Caco-2 (cell line): ENCODE data around the gene PDE4D. TPM values are rescaled to one million over a fixed set of nuclear protein-coding genes. Genes with fewer than 3 reads are reported as not detected.

Experiments used
- BruUV-seq: library from RNA; stranded (reverse); fragments of 400-500 nt; replicated peaks from 2 replicates; lab custom pipeline; 2021; lab: Mats Ljungman, UMichigan
- CTCF ChIA-PET: fragments of 300-600 bp; sonication (Branson Sonifier 250); formaldehyde crosslinking; loops from one replicate; lab custom pipeline; 2022; ENCODE audit warnings: antibody characterized with exemption; lab: Charles Lee
- POLR2A ChIA-PET: fragments of 300-600 bp; sonication (Branson Sonifier 250); formaldehyde crosslinking; loops from one replicate; lab custom pipeline; 2022; ENCODE audit warnings: antibody characterized with exemption; lab: Charles Lee
- DNase-seq, 2 experiments: peaks; one replicate each; pipeline versions ENCODE4 v3.0.0 to v3.0.0-alpha.2; 2020 to 2022
- H3K27me3 ChIP-seq: replicated peaks from 2 replicates; pipeline ENCODE4 v1.6.0; 2011; ENCODE audit warnings: low read length; ENCODE audit not compliant: control insufficient read depth, insufficient read depth
- H3K36me3 ChIP-seq: 2 replicates; pipeline ENCODE4 v1.5.1; 2011; ENCODE audit warnings: low read length; ENCODE audit not compliant: control insufficient read depth, insufficient read depth
- H3K4me1 ChIP-seq: fragments of 250-450 bp; sonication (Bioruptor Pico); 2 replicates; pipeline ENCODE4 v1.5.1; 2020; ENCODE audit warnings: mild to moderate bottlenecking
- H3K4me3 ChIP-seq: 2 replicates; pipeline ENCODE4 v1.5.1; 2011; ENCODE audit warnings: low read depth, mild to moderate bottlenecking, control low read depth, low read length
- H3K9me3 ChIP-seq: fragments of 250-450 bp; sonication (Bioruptor Pico); 2 replicates; pipeline ENCODE4 v1.5.1; 2020; ENCODE audit warnings: mild to moderate bottlenecking, moderate library complexity
- H3K27ac Mint-ChIP-seq: one replicate; pipeline ENCODE4 v1.8.0; 2022; ENCODE audit warnings: mixed read lengths; ENCODE audit not compliant: unreplicated experiment
- H3K27me3 Mint-ChIP-seq: one replicate; pipeline ENCODE4 v1.8.0; 2022; ENCODE audit warnings: mixed read lengths; ENCODE audit not compliant: insufficient read depth, unreplicated experiment
- H3K36me3 Mint-ChIP-seq: one replicate; pipeline ENCODE4 v1.8.0; 2022; ENCODE audit warnings: mild to moderate bottlenecking, mixed read lengths; ENCODE audit not compliant: insufficient read depth, unreplicated experiment
- H3K4me1 Mint-ChIP-seq: one replicate; pipeline ENCODE4 v1.8.0; 2022; ENCODE audit warnings: low read depth, mixed read lengths; ENCODE audit not compliant: unreplicated experiment
- H3K4me3 Mint-ChIP-seq: one replicate; pipeline ENCODE4 v1.8.0; 2022; ENCODE audit warnings: mild to moderate bottlenecking, moderate library complexity, mixed read lengths; ENCODE audit not compliant: unreplicated experiment
- H3K9me3 Mint-ChIP-seq: one replicate; pipeline ENCODE4 v1.8.0; 2022; ENCODE audit warnings: mixed read lengths; ENCODE audit not compliant: unreplicated experiment
- intact Hi-C: fragments of 100-400 bp; cut with micrococcal nuclease; formaldehyde crosslinking; loops from one replicate; pipeline ENCODE4 v1.10.0; 2022; ENCODE audit not compliant: unreplicated experiment
- total RNA-seq: library from RNA; stranded (reverse); gene quantifications from 2 replicates; pipeline ENCODE4 v1.2.3, GENCODE V29; 2022
- TF ChIP-seq, protein P1 (sequence below), 2 experiments: fragments of 200-600 bp in 1 of 2; IDR thresholded peaks; 1 replicate in 1 of 2; 2 replicates in 1 of 2; pipeline versions ENCODE4 v1.5.1 to v1.8.0; 2011 to 2022; ENCODE audit warnings: antibody characterized with exemption in 1 of 2, control low read depth in 1 of 2, inconsistent platforms in 1 of 2, low read depth in 1 of 2, low read length in 1 of 2, mild to moderate bottlenecking in 1 of 2, moderate library complexity in 1 of 2; ENCODE audit not compliant: insufficient read depth in 1 of 2, severe bottlenecking in 1 of 2, unreplicated experiment in 1 of 2

PDE4D gene
- total RNA-seq, 1 experiment from 2014 or later = 89.8 TPM

DNA sequence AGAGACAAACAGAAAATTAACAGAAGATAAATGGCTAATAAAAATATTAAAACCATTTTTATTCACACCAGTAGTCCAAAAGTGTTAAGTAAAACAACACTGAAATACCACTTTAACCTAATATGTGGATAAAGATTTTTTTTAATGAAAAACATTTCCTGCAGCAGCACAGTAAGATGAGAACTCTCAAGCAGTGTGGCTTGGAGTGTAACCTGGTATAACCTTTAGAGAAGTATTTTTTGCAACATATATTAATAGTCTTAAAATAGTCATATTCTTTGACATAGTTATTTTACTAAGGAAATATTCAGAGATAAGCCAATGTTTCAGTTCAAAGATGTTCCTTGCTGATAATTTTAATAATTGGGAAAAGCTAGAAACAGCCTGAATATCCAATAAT is 644.4 kb downstream of the PDE4D start:
- Mint-ChIP-seq H3K27me3 (no peaks in the 10 kb centered on the region), H3K36me3 (no peaks in the 10 kb centered on the region), H3K4me3 (no peak overlapping the region), H3K4me1 (no peaks in the 10 kb centered on the region), H3K9me3 (no peaks in the 10 kb centered on the region), H3K27ac (no peak overlapping the region)
- intact Hi-C loops = no loop called here
- Histone ChIP-seq H3K9me3 (no peaks in the 10 kb centered on the region), H3K4me1 (peaks cover 6% of the 10 kb centered on the region), H3K4me3 (no peak overlapping the region), H3K36me3 (no peaks in the 10 kb centered on the region), H3K27me3 (no peaks in the 10 kb centered on the region)
- no peak for DNase-seq
- TF ChIP-seq, protein P1, sequence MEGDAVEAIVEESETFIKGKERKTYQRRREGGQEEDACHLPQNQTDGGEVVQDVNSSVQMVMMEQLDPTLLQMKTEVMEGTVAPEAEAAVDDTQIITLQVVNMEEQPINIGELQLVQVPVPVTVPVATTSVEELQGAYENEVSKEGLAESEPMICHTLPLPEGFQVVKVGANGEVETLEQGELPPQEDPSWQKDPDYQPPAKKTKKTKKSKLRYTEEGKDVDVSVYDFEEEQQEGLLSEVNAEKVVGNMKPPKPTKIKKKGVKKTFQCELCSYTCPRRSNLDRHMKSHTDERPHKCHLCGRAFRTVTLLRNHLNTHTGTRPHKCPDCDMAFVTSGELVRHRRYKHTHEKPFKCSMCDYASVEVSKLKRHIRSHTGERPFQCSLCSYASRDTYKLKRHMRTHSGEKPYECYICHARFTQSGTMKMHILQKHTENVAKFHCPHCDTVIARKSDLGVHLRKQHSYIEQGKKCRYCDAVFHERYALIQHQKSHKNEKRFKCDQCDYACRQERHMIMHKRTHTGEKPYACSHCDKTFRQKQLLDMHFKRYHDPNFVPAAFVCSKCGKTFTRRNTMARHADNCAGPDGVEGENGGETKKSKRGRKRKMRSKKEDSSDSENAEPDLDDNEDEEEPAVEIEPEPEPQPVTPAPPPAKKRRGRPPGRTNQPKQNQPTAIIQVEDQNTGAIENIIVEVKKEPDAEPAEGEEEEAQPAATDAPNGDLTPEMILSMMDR (IDR thresholded peaks at IDR 0.05; ENCODE audit: insufficient read depth in 1 of 2, low read depth in 1 of 2, low read length in 1 of 2, severe bottlenecking in 1 of 2, unreplicated experiment in 1 of 2) = no peak
- no TSS peak for BruUV-seq
- CTCF ChIA-PET = no interaction called here
- POLR2A ChIA-PET = no interaction called here

DNA sequence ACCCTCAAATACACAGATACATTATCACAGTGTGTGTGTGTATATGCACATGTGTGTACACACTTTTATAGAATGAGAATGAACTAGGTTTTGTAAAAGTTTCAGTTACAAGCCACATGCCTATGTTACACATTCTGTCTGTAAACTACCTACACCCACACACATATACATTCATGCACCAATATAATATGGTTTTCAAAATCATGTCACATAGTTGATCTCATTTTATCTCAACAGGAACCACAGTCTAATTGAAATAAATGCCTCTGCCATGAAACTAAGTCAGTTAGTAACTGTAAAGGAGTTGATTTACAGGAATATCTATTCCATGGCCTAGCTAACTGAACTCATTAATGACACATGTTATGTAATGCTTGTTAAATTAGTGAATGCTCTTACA is 646.6 kb downstream of the PDE4D start:
- CTCF ChIA-PET = no interaction called here
- Histone ChIP-seq H3K27me3 (no peaks in the 10 kb centered on the region), H3K36me3 (no peaks in the 10 kb centered on the region), H3K4me3 (no peak overlapping the region), H3K4me1 (no peaks in the 10 kb centered on the region), H3K9me3 (no peaks in the 10 kb centered on the region)
- no peak for DNase-seq
- H3K9me3 Mint-ChIP-seq = no peaks in the 10 kb centered on the region
- H3K4me3 Mint-ChIP-seq = no peak overlapping the region
- no peak overlapping the region for H3K27ac Mint-ChIP-seq
- no peaks in the 10 kb centered on the region for H3K36me3 Mint-ChIP-seq
- intact Hi-C loops = no loop called here
- H3K27me3 Mint-ChIP-seq = no peaks in the 10 kb centered on the region
- POLR2A ChIA-PET = interaction anchor here (0.6 kb wide), 1 partner anchor 20 kb away, joined by 3 read pairs; no protein-coding TSS in a partner anchor
- no TSS peak for BruUV-seq
- TF ChIP-seq, protein P1 (IDR thresholded peaks at IDR 0.05; ENCODE audit: insufficient read depth in 1 of 2, low read depth in 1 of 2, low read length in 1 of 2, severe bottlenecking in 1 of 2, unreplicated experiment in 1 of 2) = no peak
- no peaks in the 10 kb centered on the region for H3K4me1 Mint-ChIP-seq

DNA sequence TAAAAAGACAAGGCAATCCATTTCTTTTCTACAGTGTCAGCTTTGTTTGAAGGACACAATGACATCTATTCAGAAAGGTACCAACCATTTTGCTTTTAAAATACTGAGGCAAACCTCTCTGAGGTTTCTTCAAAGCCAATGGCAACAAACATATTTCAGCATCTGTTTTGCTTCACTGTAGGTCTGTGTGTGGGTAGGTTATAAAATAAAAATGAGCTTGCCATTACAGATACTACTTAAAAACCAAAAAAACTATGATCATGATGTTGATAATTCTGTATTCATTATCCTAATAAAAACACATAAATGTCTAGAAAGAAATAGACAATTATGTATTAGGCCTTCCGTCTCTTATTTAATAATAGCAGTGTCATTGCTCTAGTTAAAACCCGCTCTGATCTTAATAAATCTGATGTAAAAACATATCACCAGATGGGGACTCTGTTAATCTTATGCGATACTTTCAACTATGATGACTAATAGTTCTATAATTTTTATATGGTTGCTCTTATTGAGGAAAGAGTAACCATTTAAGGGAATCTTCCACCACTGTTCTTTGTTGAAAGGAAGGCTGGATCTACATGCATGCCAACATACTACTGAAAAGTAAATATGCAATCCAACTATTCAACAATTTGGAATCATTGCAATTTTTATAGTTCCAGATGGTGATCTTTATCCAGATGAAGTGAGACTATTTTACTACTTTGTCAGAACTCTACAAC is 647.2 kb downstream of the PDE4D start:
- ChIA-PET POLR2A (interaction anchor here (0.6 kb wide), 1 partner anchor 20 kb away, joined by 3 read pairs; no protein-coding TSS in a partner anchor), CTCF (no interaction called here)
- intact Hi-C loops = no loop called here
- Histone ChIP-seq H3K4me3 (no peak overlapping the region), H3K27me3 (no peaks in the 10 kb centered on the region), H3K9me3 (no peaks in the 10 kb centered on the region), H3K36me3 (no peaks in the 10 kb centered on the region), H3K4me1 (0 out of 2 replicates have a peak, but pooled peaks cover 4% of the 10 kb centered on the region)
- Mint-ChIP-seq H3K36me3 (no peaks in the 10 kb centered on the region), H3K4me1 (no peaks in the 10 kb centered on the region), H3K9me3 (no peaks in the 10 kb centered on the region), H3K27me3 (no peaks in the 10 kb centered on the region), H3K27ac (no peak overlapping the region), H3K4me3 (no peak overlapping the region)
- BruUV-seq = no TSS peak
- TF ChIP-seq, protein P1 (IDR thresholded peaks at IDR 0.05; ENCODE audit: insufficient read depth in 1 of 2, low read depth in 1 of 2, low read length in 1 of 2, severe bottlenecking in 1 of 2, unreplicated experiment in 1 of 2) = no peak
- no peak for DNase-seq
